IPS-18c (cell line): Measurements from ENCODE around the gene SLC6A18.

Experiments used
- H3K4me3 ChIP-seq: 2 replicates; pipeline ENCODE4 v1.7.0; 2013; ENCODE audit warnings: low read depth, mild to moderate bottlenecking, low read length, moderate library complexity; ENCODE audit not compliant: insufficient read depth
- H3K9me3 ChIP-seq: one replicate; pipeline ENCODE4 v1.6.1; 2013; ENCODE audit warnings: mild to moderate bottlenecking, low read length, moderate library complexity; ENCODE audit not compliant: control insufficient read depth, insufficient read depth

The SLC6A18 gene

GRCh38 chr5:1199340-1199648, 25.9 kb upstream of the SLC6A18 start:
- Histone ChIP-seq H3K4me3 (no peak overlapping the region), H3K9me3 (no peaks in the 10 kb centered on the region)

- no peak overlapping the region for H3K4me3 ChIP-seq
- H3K9me3 ChIP-seq = no peaks in the 10 kb centered on the region
Measured at GRCh38 chr5:1199649-1200494, 25.3 kb upstream of the SLC6A18 start.

DNA sequence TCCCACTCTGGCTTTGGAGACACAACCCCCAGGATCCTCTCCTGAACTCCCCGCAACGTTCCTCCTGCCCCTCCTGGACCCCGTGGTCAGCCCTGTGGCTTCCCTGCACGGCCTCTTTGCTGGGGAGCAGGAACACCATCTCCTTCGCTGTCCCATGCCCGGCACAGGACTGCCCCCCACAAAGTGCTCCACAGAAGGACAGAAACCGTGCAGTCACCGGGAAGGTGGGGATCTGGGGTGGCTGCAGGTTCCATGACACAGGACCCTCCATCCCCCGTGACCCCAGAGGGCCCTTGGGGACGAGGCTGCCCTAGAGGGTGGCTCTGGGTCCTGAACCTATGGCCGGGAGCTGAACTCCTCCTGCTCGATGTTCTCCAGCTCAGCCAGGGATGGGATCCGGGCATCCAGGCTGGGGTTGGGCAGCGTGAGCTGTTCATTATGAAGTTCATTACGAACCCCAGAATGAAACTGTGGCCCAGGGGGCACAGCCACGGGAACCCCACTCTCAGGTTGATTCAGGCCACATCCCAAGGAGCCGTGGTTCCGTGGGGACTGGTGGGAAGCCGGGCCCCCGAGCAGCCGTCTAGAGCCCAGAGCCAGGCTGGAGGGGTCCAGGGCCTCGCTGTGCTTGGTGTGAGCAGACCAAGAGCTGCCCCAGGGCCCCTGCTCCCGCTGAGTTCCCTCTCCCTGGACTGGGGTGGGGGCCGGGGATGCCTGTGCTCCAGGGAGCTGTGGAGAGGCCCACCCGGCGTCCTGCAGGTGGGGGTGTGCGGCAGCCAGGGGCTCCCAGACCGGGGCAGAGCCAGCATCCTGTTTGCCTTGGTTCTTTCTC, 24.5 kb upstream of the SLC6A18 start:
- no peaks in the 10 kb centered on the region for H3K9me3 ChIP-seq
- no peak overlapping the region for H3K4me3 ChIP-seq

DNA sequence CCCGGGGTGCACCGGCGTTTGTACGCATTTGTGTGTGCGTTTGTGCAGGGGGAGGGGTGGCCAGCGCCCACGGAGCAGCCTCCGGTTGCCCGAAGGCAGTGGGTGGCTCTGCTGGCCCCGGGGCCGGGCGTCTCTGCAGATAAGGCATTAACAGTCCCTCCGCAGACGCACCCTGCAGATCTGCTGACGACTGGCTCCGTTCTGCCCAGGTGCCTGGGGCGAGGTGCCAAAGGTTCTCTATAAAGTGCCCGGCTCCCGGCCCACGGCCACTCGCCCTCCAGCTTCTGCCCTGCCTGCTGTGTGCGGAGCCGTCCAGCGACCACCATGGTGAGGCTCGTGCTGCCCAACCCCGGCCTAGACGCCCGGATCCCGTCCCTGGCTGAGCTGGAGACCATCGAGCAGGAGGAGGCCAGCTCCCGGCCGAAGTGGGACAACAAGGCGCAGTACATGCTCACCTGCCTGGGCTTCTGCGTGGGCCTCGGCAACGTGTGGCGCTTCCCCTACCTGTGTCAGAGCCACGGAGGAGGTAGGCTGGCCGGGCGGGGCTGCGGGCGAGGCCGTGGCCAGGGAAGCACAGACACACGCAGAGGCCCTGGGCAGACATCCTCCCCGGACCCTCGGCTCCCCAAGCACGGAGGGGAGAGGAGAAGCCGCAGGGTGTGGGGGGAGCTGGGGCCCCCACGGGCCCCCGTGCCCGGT, 23.7 kb upstream of the SLC6A18 start, which contains the start of gene SLC6A19:
TSS of gene SLC6A19 (plus strand) at position 269 of the 699 bp plus-strand sequence. CDS start at position 325, 56 bp downstream.
- Histone ChIP-seq H3K9me3 (no peaks in the 10 kb centered on the region), H3K4me3 (no peak within 1 kb of the TSS)

- Histone ChIP-seq H3K4me3 (no peak overlapping the region), H3K9me3 (no peaks in the 10 kb centered on the region)
Measured at GRCh38 chr5:1202026-1202797, 23.0 kb upstream of the SLC6A18 start.

GRCh38 chr5:1202798-1203185, 22.4 kb upstream of the SLC6A18 start:
- H3K9me3 ChIP-seq = no peaks in the 10 kb centered on the region
- H3K4me3 ChIP-seq = no peak overlapping the region

GRCh38 chr5:1203311-1203967, 21.7 kb upstream of the SLC6A18 start:
- no peaks in the 10 kb centered on the region for H3K9me3 ChIP-seq
- no peak overlapping the region for H3K4me3 ChIP-seq

GRCh38 chr5:1203968-1204692, 21.1 kb upstream of the SLC6A18 start:
- Histone ChIP-seq H3K9me3 (no peaks in the 10 kb centered on the region), H3K4me3 (no peak overlapping the region)

DNA sequence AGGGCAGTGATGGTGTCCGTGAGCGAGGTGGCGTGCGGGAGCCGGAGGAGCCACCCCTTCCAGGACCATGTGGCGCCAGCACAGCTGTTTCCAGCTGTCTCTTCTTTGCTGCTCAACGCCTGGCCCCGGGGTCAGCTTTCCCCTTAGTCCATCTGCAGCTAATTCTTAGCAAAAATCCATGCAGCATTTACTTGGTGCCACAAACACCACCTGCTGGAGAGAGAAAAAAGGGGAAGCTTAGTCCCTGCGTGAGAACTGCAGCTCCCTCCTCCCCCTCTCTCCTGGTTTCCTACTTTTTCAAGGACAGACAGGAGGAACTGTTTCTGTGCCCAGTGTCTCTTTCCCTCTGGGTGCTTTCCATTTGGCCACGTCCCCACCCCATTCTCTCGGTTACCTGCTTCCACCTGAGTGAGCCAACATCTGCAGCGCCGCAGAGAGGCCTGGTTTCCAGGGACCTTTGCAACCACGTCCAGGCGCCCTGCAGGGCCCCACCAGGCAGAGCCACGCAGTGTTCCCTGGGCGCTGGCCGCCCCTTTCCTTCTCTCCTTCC, 20.4 kb upstream of the SLC6A18 start:
- Histone ChIP-seq H3K4me3 (no peak overlapping the region), H3K9me3 (no peaks in the 10 kb centered on the region)

- Histone ChIP-seq H3K9me3 (no peaks in the 10 kb centered on the region), H3K4me3 (no peak overlapping the region)
Measured at GRCh38 chr5:1205255-1206180, 19.7 kb upstream of the SLC6A18 start.

DNA sequence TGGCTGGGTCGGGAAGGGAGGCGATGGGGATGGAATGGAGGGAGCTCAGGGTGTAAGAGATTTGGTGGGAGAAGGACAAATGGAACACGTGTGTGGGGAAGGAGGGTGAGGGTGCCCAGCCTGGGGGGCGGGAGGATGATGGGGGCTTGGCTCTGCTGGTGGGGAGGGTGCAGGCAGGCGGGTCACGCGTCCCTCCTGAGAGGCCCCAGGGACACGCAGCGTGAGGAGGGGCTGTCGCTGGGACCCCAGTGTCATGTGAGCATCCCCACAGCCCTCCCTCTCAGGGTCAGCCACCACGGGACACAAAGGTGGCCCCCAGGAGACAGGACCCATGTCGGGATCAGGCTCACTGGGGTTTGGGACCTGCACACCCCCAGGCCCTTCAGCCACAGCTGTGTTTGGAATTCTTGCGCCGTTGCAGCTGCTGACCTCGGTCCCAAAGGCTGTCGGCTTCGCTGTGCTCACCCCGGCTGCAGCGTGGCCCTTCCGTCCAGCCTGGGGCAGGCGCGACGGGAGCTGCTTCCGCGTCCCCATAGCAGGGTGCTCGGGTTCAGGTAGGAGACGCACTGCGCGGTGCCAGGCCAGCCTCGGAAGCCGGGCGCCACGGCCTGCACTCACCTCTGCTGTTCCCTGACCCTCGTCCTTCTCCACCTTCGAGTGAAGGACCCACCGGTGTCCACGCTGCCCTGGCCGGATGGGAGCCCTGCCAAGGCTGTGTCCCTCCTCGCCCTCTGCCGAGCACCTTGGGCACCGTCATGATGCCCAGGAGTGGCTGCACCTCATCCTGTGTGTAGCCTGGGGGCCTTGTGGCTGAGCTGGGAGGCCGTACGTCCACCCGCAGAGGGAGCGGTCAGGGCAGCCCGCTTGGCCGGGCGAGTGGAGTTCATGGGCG, 18.4 kb upstream of the SLC6A18 start:
- H3K9me3 ChIP-seq = no peaks in the 10 kb centered on the region
- H3K4me3 ChIP-seq = no peak overlapping the region

DNA sequence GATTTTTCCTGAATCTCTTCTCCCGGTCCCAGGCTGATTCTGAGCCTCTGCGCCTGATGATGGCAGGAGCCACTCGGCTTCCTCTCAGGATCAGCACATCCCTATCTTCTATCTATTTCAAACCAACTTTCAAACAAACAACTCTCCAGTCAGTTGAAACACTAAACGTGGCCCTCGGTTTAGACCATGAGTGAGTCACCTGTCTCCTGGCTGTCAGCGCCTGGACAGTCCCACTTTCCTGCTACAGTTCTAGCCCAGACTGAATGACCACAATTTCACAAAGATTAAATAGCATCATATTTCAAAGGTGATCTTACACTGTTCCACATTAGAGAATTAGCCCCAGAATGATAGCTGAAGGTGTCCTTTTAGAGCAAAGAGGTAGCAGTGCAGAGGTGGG, 17.6 kb upstream of the SLC6A18 start:
- Histone ChIP-seq H3K9me3 (no peaks in the 10 kb centered on the region), H3K4me3 (no peak overlapping the region)

DNA sequence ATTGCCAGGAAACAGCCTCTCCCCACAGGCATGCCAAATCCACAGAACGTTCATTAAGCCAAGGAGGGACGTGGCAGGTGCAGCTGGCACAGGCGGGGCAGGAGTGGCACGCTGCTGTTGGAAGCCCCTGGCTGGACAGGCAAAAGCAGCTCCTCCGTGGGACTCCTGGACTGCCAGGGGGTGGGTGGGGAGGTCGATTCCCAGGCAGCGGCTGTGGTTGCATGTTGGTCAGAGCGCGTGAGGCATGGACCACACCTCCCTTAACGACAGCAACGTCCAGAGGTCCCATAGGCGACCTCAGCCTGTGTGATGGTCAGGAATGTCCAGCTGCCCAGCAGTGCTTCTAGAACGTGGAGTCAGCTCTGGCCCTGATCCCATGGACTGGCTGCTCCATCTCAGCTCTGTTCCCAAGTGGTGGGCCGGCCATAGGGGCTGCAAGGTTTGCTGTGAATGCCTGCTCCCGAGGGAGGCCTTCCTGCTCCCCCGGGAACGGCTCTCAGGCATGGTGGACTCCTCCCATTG, 16.9 kb upstream of the SLC6A18 start:
- Histone ChIP-seq H3K4me3 (no peak overlapping the region), H3K9me3 (no peaks in the 10 kb centered on the region)
